Measurements from ENCODE around the gene CETN3.

The CETN3 gene

DNA sequence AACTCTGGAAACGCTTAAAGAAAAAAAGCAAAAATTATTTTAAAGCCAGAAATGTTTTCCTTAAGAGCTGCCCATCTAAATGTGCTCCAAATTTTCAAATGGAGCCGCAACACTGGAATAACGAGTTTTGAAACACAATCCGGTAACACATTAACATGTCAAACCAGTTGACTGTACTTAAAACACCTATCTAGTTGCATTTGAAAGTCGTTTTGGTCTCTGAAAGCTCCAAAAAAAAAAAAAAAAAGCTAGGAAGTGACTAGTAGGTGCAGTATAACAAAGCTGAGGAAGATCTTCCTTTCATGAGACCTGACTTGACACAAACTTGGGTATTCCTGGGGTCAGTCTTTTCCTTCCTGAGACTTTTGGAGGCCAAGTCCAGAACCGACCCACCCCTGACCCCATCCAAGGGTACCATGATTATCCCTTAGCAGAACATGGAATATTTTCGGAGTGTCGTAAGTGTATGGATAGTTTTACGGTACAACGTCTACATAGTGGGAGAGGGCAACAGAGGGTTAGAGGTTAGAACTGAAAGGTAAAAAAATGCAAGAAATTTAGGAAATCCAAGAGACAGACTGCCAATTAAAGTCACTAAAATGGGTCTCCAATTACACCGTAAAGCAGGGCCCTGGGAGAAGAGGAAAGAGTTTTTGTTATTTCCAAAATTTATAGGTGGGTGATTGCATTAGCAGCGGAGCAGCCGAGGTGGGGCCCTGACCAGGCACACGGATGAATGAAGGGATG lies 812 bp downstream of the CETN3 start:
- Histone ChIP-seq H3K4me3 (ENCODE audit: low read depth, low read length) (peak overlapping the region; percentile 96), H3K27ac (ENCODE audit: low read depth, low read length) (peak overlapping the region; percentile 72), H3K27me3 (ENCODE audit: insufficient read depth, low read length) (no peaks in the 10 kb centered on the region), H3K79me2 (ENCODE audit: control insufficient read depth, insufficient read depth, low read length, unreplicated experiment) (peaks cover 15% of the 10 kb centered on the region), H2AFZ (ENCODE audit: low read length, unreplicated experiment) (peak overlapping the region; percentile 92), H3K4me1 (ENCODE audit: control insufficient read depth, insufficient read depth, low read length, unreplicated experiment) (peaks cover 25% of the 10 kb centered on the region), H3K36me3 (ENCODE audit: insufficient read depth, low read length) (peaks cover 8% of the 10 kb centered on the region)

- Histone ChIP-seq H3K27me3 (ENCODE audit: insufficient read depth, low read length) (no peaks in the 10 kb centered on the region), H3K4me1 (ENCODE audit: control insufficient read depth, insufficient read depth, low read length, unreplicated experiment) (peaks cover 25% of the 10 kb centered on the region), H3K36me3 (ENCODE audit: insufficient read depth, low read length) (peaks cover 8% of the 10 kb centered on the region), H2AFZ (ENCODE audit: low read length, unreplicated experiment) (no peak overlapping the region), H3K79me2 (ENCODE audit: control insufficient read depth, insufficient read depth, low read length, unreplicated experiment) (peaks cover 15% of the 10 kb centered on the region), H3K4me3 (ENCODE audit: low read depth, low read length) (peak overlapping the region; percentile 25), H3K27ac (ENCODE audit: low read depth, low read length) (no peak overlapping the region)
Observed at GRCh38 chr5:90406466-90406865, 3.1 kb downstream of the CETN3 start.

- H3K27me3 ChIP-seq (ENCODE audit: insufficient read depth, low read length), result no peaks in the 10 kb centered on the region
- H3K27ac ChIP-seq (ENCODE audit: low read depth, low read length), result no peak overlapping the region
- no peak overlapping the region for H2AFZ ChIP-seq (ENCODE audit: low read length, unreplicated experiment)
- peaks cover 21% of the 10 kb centered on the region for H3K36me3 ChIP-seq (ENCODE audit: insufficient read depth, low read length)
- no peak overlapping the region for H3K4me3 ChIP-seq (ENCODE audit: low read depth, low read length)
- H3K4me1 ChIP-seq (ENCODE audit: control insufficient read depth, insufficient read depth, low read length, unreplicated experiment), result peaks cover 18% of the 10 kb centered on the region
- H3K79me2 ChIP-seq (ENCODE audit: control insufficient read depth, insufficient read depth, low read length, unreplicated experiment), result peaks cover 3% of the 10 kb centered on the region
Observed at GRCh38 chr5:90402521-90403255, 6.9 kb downstream of the CETN3 start.

GRCh38 chr5:90399251-90399650 lies 10.3 kb downstream of the CETN3 start:
- H3K36me3 ChIP-seq (ENCODE audit: insufficient read depth, low read length), result peaks cover 13% of the 10 kb centered on the region; the same call in 1 of the 2 replicates
- H3K4me1 ChIP-seq (ENCODE audit: control insufficient read depth, insufficient read depth, low read length, unreplicated experiment), result no peaks in the 10 kb centered on the region
- no peak overlapping the region for H3K4me3 ChIP-seq (ENCODE audit: low read depth, low read length)
- no peaks in the 10 kb centered on the region for H3K27me3 ChIP-seq (ENCODE audit: insufficient read depth, low read length)
- no peak overlapping the region for H2AFZ ChIP-seq (ENCODE audit: low read length, unreplicated experiment)
- no peak overlapping the region for H3K27ac ChIP-seq (ENCODE audit: low read depth, low read length)
- peaks cover 2% of the 10 kb centered on the region for H3K79me2 ChIP-seq (ENCODE audit: control insufficient read depth, insufficient read depth, low read length, unreplicated experiment)

GRCh38 chr5:90398726-90399125 lies 10.8 kb downstream of the CETN3 start:
- Histone ChIP-seq H3K27ac (ENCODE audit: low read depth, low read length) (no peak overlapping the region), H3K79me2 (ENCODE audit: control insufficient read depth, insufficient read depth, low read length, unreplicated experiment) (no peaks in the 10 kb centered on the region), H3K4me1 (ENCODE audit: control insufficient read depth, insufficient read depth, low read length, unreplicated experiment) (no peaks in the 10 kb centered on the region), H3K27me3 (ENCODE audit: insufficient read depth, low read length) (no peaks in the 10 kb centered on the region), H2AFZ (ENCODE audit: low read length, unreplicated experiment) (no peak overlapping the region), H3K36me3 (ENCODE audit: insufficient read depth, low read length) (peaks cover 13% of the 10 kb centered on the region; the same call in 1 of the 2 replicates), H3K4me3 (ENCODE audit: low read depth, low read length) (no peak overlapping the region)

DNA sequence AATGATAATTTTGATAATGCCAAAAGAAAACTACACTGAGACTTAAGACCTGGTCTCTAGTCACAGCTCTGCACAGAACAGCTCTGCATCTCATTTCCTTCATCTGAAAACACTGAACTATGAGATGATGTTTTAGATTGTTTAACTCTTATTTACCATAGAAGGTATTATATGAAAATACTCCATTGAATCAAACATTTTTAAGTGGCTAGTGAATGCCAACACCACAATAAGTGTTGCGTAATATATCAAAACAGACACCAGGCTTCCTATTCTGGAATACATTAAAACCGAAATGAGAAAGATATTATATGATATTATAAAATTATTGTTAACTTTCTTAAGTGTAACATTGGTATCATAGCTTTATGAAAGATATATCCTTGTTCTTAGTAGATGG lies 14.6 kb downstream of the CETN3 start:
- H3K36me3 ChIP-seq (ENCODE audit: insufficient read depth, low read length), result peaks cover 17% of the 10 kb centered on the region

DNA sequence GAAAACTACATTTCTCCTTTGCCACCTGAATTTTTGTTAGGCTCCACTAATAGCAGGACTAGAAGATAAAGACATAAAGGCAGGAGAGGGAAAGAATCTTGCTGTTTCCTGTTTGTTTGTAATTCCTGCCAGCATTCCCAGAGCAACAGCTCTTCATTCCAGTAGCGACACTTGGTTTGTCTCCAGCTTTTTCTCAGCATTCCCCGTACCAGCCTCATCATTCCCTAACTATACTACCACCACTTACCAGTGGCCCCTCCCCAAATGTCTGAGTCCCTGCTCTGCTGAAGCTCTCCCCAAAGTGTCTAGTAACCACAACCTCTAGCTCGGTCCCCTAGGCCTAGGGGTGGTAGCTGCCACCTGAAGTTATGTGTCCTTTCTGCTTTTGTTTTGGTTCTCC lies 18.6 kb downstream of the CETN3 start:
- no peaks in the 10 kb centered on the region for H3K4me1 ChIP-seq (ENCODE audit: control insufficient read depth, insufficient read depth, low read length, unreplicated experiment)
- H3K79me2 ChIP-seq (ENCODE audit: control insufficient read depth, insufficient read depth, low read length, unreplicated experiment), result no peaks in the 10 kb centered on the region
- H3K36me3 ChIP-seq (ENCODE audit: insufficient read depth, low read length), result peaks cover 4% of the 10 kb centered on the region
- no peak overlapping the region for H2AFZ ChIP-seq (ENCODE audit: low read length, unreplicated experiment)
- no peak overlapping the region for H3K27ac ChIP-seq (ENCODE audit: low read depth, low read length)
- no peaks in the 10 kb centered on the region for H3K27me3 ChIP-seq (ENCODE audit: insufficient read depth, low read length)
- H3K4me3 ChIP-seq (ENCODE audit: low read depth, low read length), result no peak overlapping the region

More for the DNA sequence above, 14.6 kb downstream of the CETN3 start:
- Histone ChIP-seq H3K27me3 (ENCODE audit: insufficient read depth, low read length) (no peaks in the 10 kb centered on the region), H3K4me3 (ENCODE audit: low read depth, low read length) (no peak overlapping the region), H3K79me2 (ENCODE audit: control insufficient read depth, insufficient read depth, low read length, unreplicated experiment) (no peaks in the 10 kb centered on the region), H3K4me1 (ENCODE audit: control insufficient read depth, insufficient read depth, low read length, unreplicated experiment) (no peaks in the 10 kb centered on the region), H3K27ac (ENCODE audit: low read depth, low read length) (no peak overlapping the region), H2AFZ (ENCODE audit: low read length, unreplicated experiment) (no peak overlapping the region)

GRCh38 chr5:90390326-90390725 lies 19.2 kb downstream of the CETN3 start:
- Histone ChIP-seq H2AFZ (ENCODE audit: low read length, unreplicated experiment) (no peak overlapping the region), H3K36me3 (ENCODE audit: insufficient read depth, low read length) (peaks cover 4% of the 10 kb centered on the region), H3K27me3 (ENCODE audit: insufficient read depth, low read length) (no peaks in the 10 kb centered on the region), H3K27ac (ENCODE audit: low read depth, low read length) (no peak overlapping the region), H3K4me3 (ENCODE audit: low read depth, low read length) (no peak overlapping the region), H3K79me2 (ENCODE audit: control insufficient read depth, insufficient read depth, low read length, unreplicated experiment) (no peaks in the 10 kb centered on the region), H3K4me1 (ENCODE audit: control insufficient read depth, insufficient read depth, low read length, unreplicated experiment) (no peaks in the 10 kb centered on the region)

DNA sequence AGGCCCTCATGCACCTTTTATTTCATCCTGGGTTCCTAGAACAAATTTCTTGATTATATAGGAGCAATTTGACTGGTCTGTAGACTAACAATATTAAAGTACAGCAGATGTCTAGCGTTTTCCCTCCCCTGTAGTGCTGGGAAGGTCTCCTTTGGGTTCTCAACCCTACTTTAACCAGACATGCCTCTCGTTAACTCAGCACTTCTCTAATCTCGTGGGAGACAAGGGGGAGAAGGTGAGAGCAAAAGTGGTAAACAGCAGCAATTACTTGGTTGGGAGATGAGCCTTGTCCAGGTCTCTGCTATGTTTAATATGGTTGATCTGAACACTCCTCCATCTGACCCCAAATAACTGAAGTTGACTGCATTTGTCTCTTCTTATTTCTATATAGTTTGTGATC lies 22.0 kb downstream of the CETN3 start:
- H2AFZ ChIP-seq (ENCODE audit: low read length, unreplicated experiment), result no peak overlapping the region
- H3K4me3 ChIP-seq (ENCODE audit: low read depth, low read length), result no peak overlapping the region
- no peaks in the 10 kb centered on the region; the same call in 1 of the 2 replicates for H3K36me3 ChIP-seq (ENCODE audit: insufficient read depth, low read length)
- no peak overlapping the region for H3K27ac ChIP-seq (ENCODE audit: low read depth, low read length)
- H3K4me1 ChIP-seq (ENCODE audit: control insufficient read depth, insufficient read depth, low read length, unreplicated experiment), result no peaks in the 10 kb centered on the region
- no peaks in the 10 kb centered on the region for H3K79me2 ChIP-seq (ENCODE audit: control insufficient read depth, insufficient read depth, low read length, unreplicated experiment)
- no peaks in the 10 kb centered on the region for H3K27me3 ChIP-seq (ENCODE audit: insufficient read depth, low read length)

GRCh38 chr5:90386099-90386710 lies 23.4 kb downstream of the CETN3 start:
- Histone ChIP-seq H2AFZ (ENCODE audit: low read length, unreplicated experiment) (no peak overlapping the region), H3K27ac (ENCODE audit: low read depth, low read length) (no peak overlapping the region), H3K4me3 (ENCODE audit: low read depth, low read length) (no peak overlapping the region), H3K36me3 (ENCODE audit: insufficient read depth, low read length) (no peaks in the 10 kb centered on the region), H3K4me1 (ENCODE audit: control insufficient read depth, insufficient read depth, low read length, unreplicated experiment) (no peaks in the 10 kb centered on the region), H3K27me3 (ENCODE audit: insufficient read depth, low read length) (no peaks in the 10 kb centered on the region), H3K79me2 (ENCODE audit: control insufficient read depth, insufficient read depth, low read length, unreplicated experiment) (no peaks in the 10 kb centered on the region)

Data from ACC112 (cell line).